GM19351 (cell line): Measurements from ENCODE around the gene RIMBP2.
"Not testable (repeated sequence)": the region's sequence is repeated elsewhere in the genome, so short reads cannot be mapped to it uniquely, and the experiment has no call there.

ENCODE experiments used
- ATAC-seq: cut with Tn5 transposase; IDR thresholded peaks from one replicate; pipeline ENCODE4 v1.9.1; 2021; ENCODE audit warnings: mild to moderate bottlenecking, moderate library complexity; ENCODE audit not compliant: unreplicated experiment

Gene RIMBP2

GRCh38 chr12:130738403-130738802, 22.3 kb upstream of the RIMBP2 start:
- ATAC-seq: not testable (repeated sequence)

DNA sequence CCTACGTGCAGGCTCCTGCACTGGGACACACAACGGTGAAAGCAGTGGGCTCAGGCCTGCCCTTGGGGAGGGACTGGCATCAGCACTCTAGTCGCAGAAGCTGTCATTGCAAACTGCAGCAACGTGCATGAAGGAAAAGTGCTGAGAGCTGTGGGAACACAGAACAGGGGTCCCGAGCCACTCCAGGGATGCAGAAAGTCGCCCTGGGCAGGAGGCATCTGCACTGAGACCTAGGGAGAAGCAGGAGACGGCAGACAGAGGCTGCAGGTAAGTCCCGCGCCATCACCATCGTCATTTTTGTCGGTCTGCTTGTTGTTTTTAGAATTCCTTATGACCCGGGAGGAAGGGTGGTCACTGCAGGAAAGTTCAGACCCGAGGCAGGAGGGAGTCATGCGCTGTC, 21.6 kb upstream of the RIMBP2 start:
- no peak for ATAC-seq

- no peak for ATAC-seq
Observed at GRCh38 chr12:130729344-130729743, 13.2 kb upstream of the RIMBP2 start.

GRCh38 chr12:130728158-130729058, 12.3 kb upstream of the RIMBP2 start:
- no peak for ATAC-seq

DNA sequence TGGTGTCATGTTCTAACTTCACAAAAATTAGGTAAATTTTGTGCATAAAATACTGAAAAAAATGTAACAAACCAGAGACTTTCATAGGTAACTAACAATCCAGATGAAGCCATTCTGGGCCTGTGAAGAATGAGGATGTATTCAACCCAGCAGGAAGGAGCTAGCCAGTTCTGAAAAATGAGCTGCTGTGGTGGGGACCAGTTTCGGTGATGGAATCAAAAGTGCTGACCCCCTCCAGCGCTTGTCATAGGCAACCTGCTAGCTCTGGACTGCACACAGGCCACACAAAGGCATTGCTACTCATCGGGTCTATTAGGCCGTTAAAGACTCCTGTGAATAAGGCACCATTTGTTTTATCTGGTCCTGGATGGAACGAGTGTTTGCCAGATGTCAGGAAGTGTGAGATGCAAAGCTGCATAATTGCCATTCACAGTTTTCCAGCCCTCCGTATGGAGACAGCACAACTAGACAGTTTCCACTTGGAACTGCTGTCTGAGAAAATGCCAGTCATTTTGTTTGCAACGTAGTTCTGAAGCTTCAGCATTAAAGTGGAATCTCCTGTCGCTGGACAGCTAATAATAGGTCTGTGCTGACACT, 3.3 kb upstream of the RIMBP2 start:
- ATAC-seq: no peak

GRCh38 chr12:130717752-130718151, 1.7 kb upstream of the RIMBP2 start:
- ATAC-seq: no peak

GRCh38 chr12:130716969-130717366, 869 bp upstream of the RIMBP2 start:
- ATAC-seq: no peak

DNA sequence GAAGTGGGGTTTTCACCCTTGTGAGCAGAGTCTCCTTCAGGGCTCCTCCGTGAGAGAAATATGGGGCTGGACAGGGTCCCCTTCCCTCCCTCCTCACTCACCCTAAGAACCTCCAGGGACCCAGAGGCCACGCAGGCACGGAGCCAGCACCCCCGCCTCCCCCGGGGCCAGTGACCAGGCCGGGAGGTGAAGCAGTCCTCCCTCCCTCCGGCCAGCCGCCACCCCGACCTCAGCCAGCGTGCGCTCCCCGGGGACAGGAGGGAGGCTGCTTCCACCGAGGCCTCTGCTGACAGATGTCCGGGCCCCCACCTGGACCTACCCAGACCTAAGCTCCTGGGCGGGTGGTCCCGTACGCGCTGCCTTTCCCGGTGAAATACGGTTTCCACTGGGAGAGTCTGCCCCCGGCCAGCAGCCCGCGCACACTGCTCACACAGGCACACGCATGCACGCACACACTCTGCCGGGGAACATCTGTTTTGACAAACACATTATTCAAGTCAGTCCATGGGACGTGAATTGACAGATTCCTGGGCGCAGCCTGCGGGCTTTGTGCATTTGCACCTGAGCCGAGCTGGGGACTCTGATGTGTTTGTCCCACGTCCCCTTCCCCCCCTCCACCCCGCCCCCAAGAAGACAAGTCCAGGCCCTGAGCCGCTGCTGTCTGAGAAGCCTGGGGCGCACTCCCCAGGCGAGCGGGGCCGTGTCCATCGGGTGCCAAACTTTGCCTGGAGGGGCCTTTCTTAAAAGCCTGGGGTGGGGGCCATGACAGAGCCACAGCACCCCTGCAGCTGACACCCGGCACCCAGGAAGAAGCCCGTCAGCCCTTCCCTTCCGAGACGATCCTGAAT, 725 bp downstream of the RIMBP2 start:
- ATAC-seq: no peak

DNA sequence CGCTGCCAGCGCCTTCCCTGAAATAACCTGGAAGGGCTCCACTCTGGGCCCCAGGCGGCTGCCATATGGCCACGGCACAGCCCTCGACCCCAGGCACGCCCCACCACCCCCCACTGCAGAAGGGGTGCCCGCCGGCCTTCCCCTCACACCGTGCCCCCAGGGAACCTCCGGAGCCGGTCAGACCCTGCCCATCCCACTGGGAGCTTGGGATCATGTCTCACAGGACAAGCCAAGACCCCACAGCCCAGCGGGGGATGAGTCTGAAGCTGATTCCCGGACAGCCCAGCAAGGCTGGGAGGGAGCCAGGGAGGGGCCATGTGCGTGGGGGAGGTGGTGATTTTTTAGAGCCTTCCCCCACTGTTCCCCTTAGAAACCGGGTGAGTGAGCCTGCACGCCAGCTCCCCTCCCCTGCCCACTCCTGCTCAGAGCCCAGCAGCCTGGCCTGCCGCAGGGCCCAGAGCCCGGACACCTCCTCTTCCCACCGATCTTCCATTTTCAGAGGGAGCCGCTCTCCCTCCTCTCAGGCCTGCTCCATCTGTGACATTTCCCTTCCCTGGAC, 1.4 kb downstream of the RIMBP2 start:
- no peak for ATAC-seq

- no peak for ATAC-seq
Observed at GRCh38 chr12:130714091-130714590, 2.0 kb downstream of the RIMBP2 start.

GRCh38 chr12:130713581-130713991, 2.5 kb downstream of the RIMBP2 start:
- no peak for ATAC-seq

- ATAC-seq: no peak
Observed at GRCh38 chr12:130712346-130713065, 3.6 kb downstream of the RIMBP2 start.

- ATAC-seq: no peak
Observed at GRCh38 chr12:130711756-130712155, 4.3 kb downstream of the RIMBP2 start.

- ATAC-seq: no peak
Observed at GRCh38 chr12:130710733-130711080, 5.4 kb downstream of the RIMBP2 start.

DNA sequence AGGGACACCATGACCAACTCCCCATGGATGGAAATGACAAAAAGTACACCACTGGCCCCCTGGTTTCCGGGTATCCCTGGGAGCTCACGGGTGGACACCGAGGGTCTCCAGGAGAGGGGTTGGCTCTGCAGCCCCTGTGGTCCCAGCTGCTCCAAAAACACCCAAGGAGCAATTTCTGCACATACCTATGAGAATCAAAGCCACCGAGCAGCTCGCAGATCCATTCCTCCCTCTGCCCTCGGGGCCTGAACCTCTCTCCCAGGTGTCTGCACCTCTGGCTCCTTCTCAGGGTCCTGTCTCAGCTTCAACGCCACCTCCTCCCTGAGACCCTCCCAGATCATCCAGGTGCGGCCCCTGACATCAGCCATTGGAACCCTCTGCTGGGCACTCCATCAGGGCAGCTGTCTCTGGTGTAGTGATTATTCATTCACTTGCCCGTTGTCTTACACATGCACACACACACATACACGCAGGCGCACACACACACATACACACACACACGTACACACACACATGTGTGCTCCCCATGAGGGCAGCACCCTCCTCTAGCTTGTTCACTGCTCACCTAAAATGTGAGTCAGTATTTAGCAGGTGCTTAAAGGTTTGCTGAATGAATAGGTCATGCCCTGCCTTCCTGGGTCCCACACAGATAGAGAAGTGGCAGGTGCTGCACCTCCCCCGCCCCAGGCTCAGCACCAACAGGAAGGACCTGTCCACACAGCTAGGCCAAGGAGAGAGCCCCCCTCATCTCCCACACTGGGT, 5.9 kb downstream of the RIMBP2 start:
- ATAC-seq: no peak

- no peak for ATAC-seq
Observed at GRCh38 chr12:130709151-130709970, 6.7 kb downstream of the RIMBP2 start.

GRCh38 chr12:130708648-130709047, 7.5 kb downstream of the RIMBP2 start:
- no peak for ATAC-seq

GRCh38 chr12:130707571-130707891, 8.6 kb downstream of the RIMBP2 start:
- no peak for ATAC-seq
